ENCODE results near the gene SSH2.

SSH2 gene

DNA sequence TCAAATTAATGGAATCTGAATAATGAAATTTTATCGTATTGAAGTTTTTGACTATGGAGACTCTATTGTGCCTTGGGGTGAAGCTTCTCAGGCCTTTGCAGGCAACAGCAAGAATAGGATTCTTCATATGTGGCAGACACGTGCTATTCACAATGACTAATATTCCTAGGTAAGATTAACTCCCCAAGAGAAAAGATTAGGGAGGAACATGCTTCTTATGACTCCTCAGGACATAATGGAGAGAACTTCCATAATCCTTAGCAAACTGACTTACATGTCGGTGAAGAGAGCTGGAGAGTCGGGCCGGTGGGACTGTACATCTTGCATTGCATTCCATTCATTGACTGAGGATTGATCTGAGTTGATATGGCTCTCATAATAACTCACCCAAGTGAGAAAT, 258.4 kb downstream of the SSH2 start:
- Histone ChIP-seq H3K27ac (no peak overlapping the region), H3K36me3 (ENCODE audit: control insufficient read depth, insufficient read depth, low read length) (no peaks in the 10 kb centered on the region), H3K27me3 (ENCODE audit: control insufficient read depth, insufficient read depth, low read length) (no peaks in the 10 kb centered on the region), H3K9ac (no peak overlapping the region), H3K4me3 (ENCODE audit: low read depth, low read length) (no peak overlapping the region), H3K9me3 (ENCODE audit: control insufficient read depth, low read length) (no peaks in the 10 kb centered on the region), H3K4me1 (no peaks in the 10 kb centered on the region), H2AFZ (no peak overlapping the region), H3K79me2 (no peaks in the 10 kb centered on the region), H3K4me2 (ENCODE audit: low read length) (no peak overlapping the region)
- TF ChIP-seq, protein P1, sequence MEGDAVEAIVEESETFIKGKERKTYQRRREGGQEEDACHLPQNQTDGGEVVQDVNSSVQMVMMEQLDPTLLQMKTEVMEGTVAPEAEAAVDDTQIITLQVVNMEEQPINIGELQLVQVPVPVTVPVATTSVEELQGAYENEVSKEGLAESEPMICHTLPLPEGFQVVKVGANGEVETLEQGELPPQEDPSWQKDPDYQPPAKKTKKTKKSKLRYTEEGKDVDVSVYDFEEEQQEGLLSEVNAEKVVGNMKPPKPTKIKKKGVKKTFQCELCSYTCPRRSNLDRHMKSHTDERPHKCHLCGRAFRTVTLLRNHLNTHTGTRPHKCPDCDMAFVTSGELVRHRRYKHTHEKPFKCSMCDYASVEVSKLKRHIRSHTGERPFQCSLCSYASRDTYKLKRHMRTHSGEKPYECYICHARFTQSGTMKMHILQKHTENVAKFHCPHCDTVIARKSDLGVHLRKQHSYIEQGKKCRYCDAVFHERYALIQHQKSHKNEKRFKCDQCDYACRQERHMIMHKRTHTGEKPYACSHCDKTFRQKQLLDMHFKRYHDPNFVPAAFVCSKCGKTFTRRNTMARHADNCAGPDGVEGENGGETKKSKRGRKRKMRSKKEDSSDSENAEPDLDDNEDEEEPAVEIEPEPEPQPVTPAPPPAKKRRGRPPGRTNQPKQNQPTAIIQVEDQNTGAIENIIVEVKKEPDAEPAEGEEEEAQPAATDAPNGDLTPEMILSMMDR (IDR thresholded peaks at IDR 0.05) = no peak

DNA sequence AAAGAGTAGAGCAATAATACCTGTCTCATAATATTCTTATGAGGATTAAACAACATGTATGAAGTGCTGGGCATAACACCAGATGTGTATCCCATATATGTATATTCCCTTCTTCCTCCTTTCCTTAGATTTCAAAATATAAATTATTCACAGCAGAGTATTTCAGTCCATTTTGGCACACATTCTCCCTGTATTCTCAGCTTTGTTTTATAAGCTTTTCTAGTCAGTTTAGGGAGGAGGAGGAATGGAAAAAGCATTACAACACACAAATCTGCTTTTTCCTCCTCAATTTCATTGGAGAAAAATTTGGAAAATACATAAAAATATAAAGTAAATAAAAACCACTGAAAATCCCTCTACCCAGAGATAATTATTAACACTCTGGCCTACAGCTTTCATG, 260.8 kb downstream of the SSH2 start:
- no peaks in the 10 kb centered on the region for H3K27me3 ChIP-seq (ENCODE audit: control insufficient read depth, insufficient read depth, low read length)
- no peaks in the 10 kb centered on the region for H3K79me2 ChIP-seq
- H3K9ac ChIP-seq = no peak overlapping the region
- TF ChIP-seq, protein P1 (IDR thresholded peaks at IDR 0.05) = no peak
- H3K9me3 ChIP-seq (ENCODE audit: control insufficient read depth, low read length) = no peaks in the 10 kb centered on the region
- no peaks in the 10 kb centered on the region for H3K4me1 ChIP-seq
- H2AFZ ChIP-seq = no peak overlapping the region
- no peak overlapping the region for H3K4me2 ChIP-seq (ENCODE audit: low read length)
- no peak overlapping the region for H3K4me3 ChIP-seq (ENCODE audit: low read depth, low read length)
- no peaks in the 10 kb centered on the region for H3K36me3 ChIP-seq (ENCODE audit: control insufficient read depth, insufficient read depth, low read length)
- H3K27ac ChIP-seq = no peak overlapping the region

DNA sequence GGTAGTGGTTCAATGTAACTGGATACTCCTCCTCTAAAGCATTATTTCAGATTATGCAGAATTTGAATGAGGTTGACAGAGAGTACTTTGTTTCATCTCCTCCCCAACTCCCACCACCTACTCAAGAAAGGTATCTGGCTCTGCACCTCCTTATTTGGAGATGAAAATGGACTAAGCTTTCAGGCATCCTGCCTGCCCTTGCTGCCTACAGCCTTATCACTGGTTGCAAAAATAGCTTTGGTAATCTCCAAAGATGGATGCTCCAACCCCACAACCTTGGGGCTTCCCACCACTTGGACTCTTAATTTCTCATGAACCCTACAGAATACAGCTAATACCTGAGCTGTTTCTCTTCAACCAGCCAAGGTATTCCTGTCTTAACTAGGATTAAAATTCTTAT, 262.1 kb downstream of the SSH2 start:
- Histone ChIP-seq H3K4me3 (ENCODE audit: low read depth, low read length) (no peak overlapping the region), H3K9ac (no peak overlapping the region), H3K36me3 (ENCODE audit: control insufficient read depth, insufficient read depth, low read length) (no peaks in the 10 kb centered on the region), H3K27me3 (ENCODE audit: control insufficient read depth, insufficient read depth, low read length) (no peaks in the 10 kb centered on the region), H3K79me2 (no peaks in the 10 kb centered on the region), H2AFZ (no peak overlapping the region), H3K9me3 (ENCODE audit: control insufficient read depth, low read length) (no peaks in the 10 kb centered on the region), H3K4me2 (ENCODE audit: low read length) (no peak overlapping the region), H3K4me1 (peaks cover 4% of the 10 kb centered on the region), H3K27ac (no peak overlapping the region)
- TF ChIP-seq, protein P1 (IDR thresholded peaks at IDR 0.05) = no peak

DNA sequence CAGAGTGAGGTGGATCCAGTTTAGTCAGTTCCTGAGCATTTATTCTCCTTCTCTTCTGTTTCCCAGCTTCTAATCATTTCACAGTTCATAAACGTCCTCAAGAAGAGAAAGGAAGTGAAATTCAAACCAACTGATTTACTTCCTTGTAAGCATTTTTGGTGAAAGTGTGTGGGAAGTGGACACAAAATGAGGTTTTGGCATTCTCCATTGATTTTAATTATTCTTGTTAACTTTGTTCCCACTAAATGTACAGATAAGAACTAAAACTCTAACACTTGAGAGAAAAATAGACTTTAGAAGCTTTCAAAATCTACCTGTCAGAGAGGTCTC, 264.6 kb downstream of the SSH2 start:
- no peaks in the 10 kb centered on the region for H3K9me3 ChIP-seq (ENCODE audit: control insufficient read depth, low read length)
- TF ChIP-seq, protein P1 (IDR thresholded peaks at IDR 0.05) = no peak
- no peak overlapping the region for H2AFZ ChIP-seq
- no peaks in the 10 kb centered on the region for H3K27me3 ChIP-seq (ENCODE audit: control insufficient read depth, insufficient read depth, low read length)
- no peaks in the 10 kb centered on the region for H3K79me2 ChIP-seq
- H3K36me3 ChIP-seq (ENCODE audit: control insufficient read depth, insufficient read depth, low read length) = no peaks in the 10 kb centered on the region
- H3K4me1 ChIP-seq = peaks cover 13% of the 10 kb centered on the region
- no peak overlapping the region for H3K4me3 ChIP-seq (ENCODE audit: low read depth, low read length)
- no peak overlapping the region for H3K27ac ChIP-seq
- H3K9ac ChIP-seq = no peak overlapping the region
- no peak overlapping the region for H3K4me2 ChIP-seq (ENCODE audit: low read length)

DNA sequence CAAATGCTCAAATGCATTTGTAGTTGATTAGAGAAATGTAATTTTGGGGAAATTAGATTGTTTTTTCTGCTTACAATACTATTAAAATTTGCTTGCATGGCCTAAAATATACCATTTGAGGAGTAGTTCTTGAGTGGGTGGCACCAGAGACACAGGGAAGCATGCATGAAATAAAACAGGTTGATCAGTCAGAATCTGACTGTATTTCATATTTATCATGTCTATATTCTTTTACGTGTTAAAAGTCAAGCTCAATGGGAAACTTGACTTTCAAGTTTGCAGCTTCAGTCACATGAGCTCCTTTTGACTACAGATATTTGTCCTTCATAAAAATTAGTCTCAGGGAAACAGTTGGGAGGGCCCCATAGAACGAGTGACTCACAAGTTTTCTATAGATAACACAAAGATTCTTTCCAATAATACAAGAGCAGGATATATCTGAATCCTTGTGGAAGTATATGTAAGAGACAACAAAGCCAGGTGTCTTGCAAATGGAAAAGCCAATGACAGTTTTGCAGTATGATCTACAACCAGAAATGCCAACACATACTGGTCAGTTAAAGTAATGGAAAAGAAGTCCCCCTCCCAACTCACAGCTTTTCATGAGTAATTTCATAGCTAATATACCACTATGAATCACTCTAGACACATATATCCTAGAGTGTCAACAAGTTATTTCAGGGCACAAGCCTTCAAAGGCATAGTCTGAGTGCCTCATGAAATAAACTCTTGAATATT, 265.1 kb downstream of the SSH2 start:
- no peak overlapping the region for H2AFZ ChIP-seq
- H3K27me3 ChIP-seq (ENCODE audit: control insufficient read depth, insufficient read depth, low read length) = no peaks in the 10 kb centered on the region
- TF ChIP-seq, protein P1 (IDR thresholded peaks at IDR 0.05) = no peak
- H3K9me3 ChIP-seq (ENCODE audit: control insufficient read depth, low read length) = no peaks in the 10 kb centered on the region
- H3K4me2 ChIP-seq (ENCODE audit: low read length) = no peak overlapping the region
- no peaks in the 10 kb centered on the region for H3K79me2 ChIP-seq
- H3K9ac ChIP-seq = no peak overlapping the region
- H3K4me3 ChIP-seq (ENCODE audit: low read depth, low read length) = no peak overlapping the region
- no peak overlapping the region for H3K27ac ChIP-seq
- no peaks in the 10 kb centered on the region for H3K36me3 ChIP-seq (ENCODE audit: control insufficient read depth, insufficient read depth, low read length)
- peaks cover 13% of the 10 kb centered on the region for H3K4me1 ChIP-seq

Measured in parathyroid adenoma (tissue), 2 donors.